Measurements from ENCODE around the gene KCNN2.
"Not testable (repeated sequence)": the region's sequence is repeated elsewhere in the genome, so short reads cannot be mapped to it uniquely, and the experiment has no call there.

KCNN2 gene

GRCh38 chr5:114427204-114427603, 65.3 kb downstream of the KCNN2 start:
- no peak for DNase-seq

- DNase-seq: no peak
Measured at GRCh38 chr5:114430532-114430931, 68.7 kb downstream of the KCNN2 start.

GRCh38 chr5:114432684-114433083, 70.8 kb downstream of the KCNN2 start:
- DNase-seq: not testable (repeated sequence)

GRCh38 chr5:114434396-114435219, 72.7 kb downstream of the KCNN2 start:
- DNase-seq: no peak

GRCh38 chr5:114435220-114435481, 73.3 kb downstream of the KCNN2 start:
- no peak for DNase-seq

- DNase-seq: no peak
Measured at GRCh38 chr5:114435885-114436299, 74.0 kb downstream of the KCNN2 start.

- DNase-seq: no peak
Measured at GRCh38 chr5:114437936-114438335, 76.1 kb downstream of the KCNN2 start.

GRCh38 chr5:114438471-114438870, 76.6 kb downstream of the KCNN2 start:
- DNase-seq: no peak

GRCh38 chr5:114447084-114447773, 85.4 kb downstream of the KCNN2 start:
- no peak for DNase-seq

- DNase-seq: no peak
Measured at GRCh38 chr5:114448481-114448880, 86.6 kb downstream of the KCNN2 start.

- peak; percentile 18 for DNase-seq
Measured at GRCh38 chr5:114449860-114450421, 88.1 kb downstream of the KCNN2 start.

GRCh38 chr5:114450437-114450836, 88.6 kb downstream of the KCNN2 start:
- no peak for DNase-seq

GRCh38 chr5:114458726-114459125, 96.9 kb downstream of the KCNN2 start:
- DNase-seq: no peak

- DNase-seq: no peak
Measured at GRCh38 chr5:114467171-114467570, 105.3 kb downstream of the KCNN2 start.

GRCh38 chr5:114467729-114468128, 105.9 kb downstream of the KCNN2 start:
- DNase-seq: no peak

GRCh38 chr5:114469372-114469771, 107.5 kb downstream of the KCNN2 start:
- DNase-seq: no peak

- DNase-seq: no peak
Measured at GRCh38 chr5:114471529-114471928, 109.7 kb downstream of the KCNN2 start.

- DNase-seq: no peak
Measured at GRCh38 chr5:114473541-114473940, 111.7 kb downstream of the KCNN2 start.

- DNase-seq: no peak
Measured at GRCh38 chr5:114477816-114478334, 116.0 kb downstream of the KCNN2 start.

- no peak for DNase-seq
Measured at GRCh38 chr5:114500756-114501155, 138.9 kb downstream of the KCNN2 start.

GRCh38 chr5:114504560-114504959, 142.7 kb downstream of the KCNN2 start:
- no peak for DNase-seq

- DNase-seq: no peak
Measured at GRCh38 chr5:114524221-114524620, 162.4 kb downstream of the KCNN2 start.

GRCh38 chr5:114544561-114544960, 182.7 kb downstream of the KCNN2 start:
- DNase-seq: no peak

All from NCI-H1694 treated with DMSO at 0.1 percent for 48 hours (cell line).